ENCODE results near the gene SSTR4. TPM values are rescaled to one million over a fixed set of nuclear protein-coding genes. Genes with fewer than 3 reads are reported as not detected.
"Not testable (repeated sequence)": the region's sequence is repeated elsewhere in the genome, so short reads cannot be mapped to it uniquely, and the experiment has no call there.

The SSTR4 gene
- polyA plus RNA-seq, 3 donors: 0.11 TPM; not detected in 1

GRCh38 chr20:23018432-23018831 is 16.7 kb upstream of the SSTR4 start:
- DNase-seq (ENCODE audit: low read depth in 3 of 3, low spot score in 2 of 3): no peak

DNA sequence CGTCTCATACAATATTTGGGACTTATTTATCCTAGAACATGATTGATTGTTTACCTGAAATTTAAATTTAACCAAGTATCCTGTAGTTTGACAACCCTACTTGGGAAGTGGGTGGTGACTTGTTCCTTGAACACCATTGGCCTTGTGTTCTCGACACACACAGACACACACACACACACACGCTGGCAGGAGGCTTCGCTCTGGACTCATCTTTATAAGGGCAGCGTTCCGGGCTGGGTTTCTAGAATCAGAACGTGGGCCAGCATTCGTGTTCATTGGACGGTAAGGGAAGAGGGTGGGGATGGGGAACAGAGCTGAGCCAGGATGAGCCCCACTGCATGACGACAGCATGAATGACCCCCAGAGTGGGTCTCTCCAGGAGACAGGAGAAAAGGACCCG is 16.2 kb upstream of the SSTR4 start:
- DNase-seq (ENCODE audit: low read depth in 3 of 3, low spot score in 2 of 3): no peak

DNA sequence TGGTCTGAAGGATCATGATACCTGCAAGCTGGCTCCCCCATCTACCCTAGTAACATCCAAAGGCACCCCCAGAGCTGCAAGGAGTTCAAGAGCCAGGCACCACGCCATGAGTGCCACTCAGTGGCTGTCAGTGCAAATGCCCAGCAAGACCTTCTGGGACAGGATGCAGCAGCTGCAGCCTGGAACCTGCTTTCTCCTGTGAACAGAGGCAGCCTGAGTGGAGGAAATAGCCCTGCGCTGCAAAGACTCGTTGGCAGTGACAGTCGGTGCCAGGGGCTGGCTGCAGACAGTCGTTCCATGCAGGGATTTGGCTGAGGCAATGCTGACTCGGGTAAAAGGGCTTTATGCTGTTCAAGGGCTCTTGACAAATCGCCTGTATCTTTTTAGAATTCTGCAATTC is 15.7 kb upstream of the SSTR4 start:
- no peak for DNase-seq (ENCODE audit: low read depth in 3 of 3, low spot score in 2 of 3)

DNA sequence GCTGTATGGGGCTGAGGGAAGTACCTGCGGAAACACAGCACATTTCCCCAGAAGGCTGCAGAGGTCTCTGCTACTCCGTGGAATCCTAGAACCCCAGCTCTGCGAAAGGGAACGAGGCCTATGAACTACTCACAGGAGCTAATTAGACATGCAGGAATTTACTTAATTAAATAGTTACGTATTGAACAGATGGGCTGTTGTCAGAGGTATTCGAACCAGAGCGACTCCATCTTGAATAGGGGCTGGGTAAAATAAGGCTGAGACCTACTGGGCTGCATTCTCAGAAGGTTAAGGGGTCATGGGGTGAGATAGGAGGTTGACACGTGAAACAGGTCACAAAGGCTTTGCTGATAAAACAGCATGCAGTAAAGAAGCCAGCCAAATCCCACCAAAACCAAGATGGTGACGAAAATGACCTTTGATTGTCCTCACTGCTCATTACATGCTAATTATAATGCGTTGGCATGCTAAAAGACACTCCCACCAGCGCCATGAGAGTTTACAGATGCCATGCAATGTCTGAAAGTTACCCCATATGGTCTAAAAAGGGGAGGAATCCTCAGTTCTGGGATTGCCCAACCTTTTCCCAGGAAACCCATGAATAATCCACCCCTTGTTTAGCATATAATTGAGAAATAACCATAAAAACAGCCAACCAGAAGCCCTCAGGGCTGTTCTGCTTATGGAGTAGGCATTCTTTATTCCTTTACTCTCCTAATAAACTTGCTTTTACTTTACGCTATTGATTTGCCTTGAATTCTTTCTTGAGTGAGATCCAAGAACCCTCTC is 14.7 kb upstream of the SSTR4 start:
- no peak for DNase-seq (ENCODE audit: low read depth in 3 of 3, low spot score in 2 of 3)

- no peak for DNase-seq (ENCODE audit: low read depth in 3 of 3, low spot score in 2 of 3)
Observed at GRCh38 chr20:23021541-23021940, 13.6 kb upstream of the SSTR4 start.

GRCh38 chr20:23021951-23022350 is 13.2 kb upstream of the SSTR4 start:
- DNase-seq (ENCODE audit: low read depth in 3 of 3, low spot score in 2 of 3): no peak

DNA sequence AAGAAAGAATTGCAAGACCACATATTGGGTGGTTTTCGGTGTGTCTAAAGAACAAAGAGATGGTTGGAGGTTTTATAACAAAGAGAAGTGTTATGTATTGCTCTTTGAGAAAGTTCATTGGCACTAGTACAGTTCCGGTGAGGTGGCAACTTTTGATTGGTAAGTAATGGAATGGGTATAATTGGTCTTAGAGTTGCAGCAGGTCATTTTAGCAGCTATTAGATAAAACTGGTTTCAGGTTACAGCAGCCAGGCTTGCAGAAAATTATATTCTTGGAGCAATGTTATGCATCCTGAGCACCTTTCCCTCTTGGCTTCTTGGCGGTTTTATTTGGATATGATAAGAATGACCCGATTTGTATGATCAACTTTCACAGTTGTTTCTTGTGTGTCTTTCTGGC is 12.3 kb upstream of the SSTR4 start:
- no peak for DNase-seq (ENCODE audit: low read depth in 3 of 3, low spot score in 2 of 3)

DNA sequence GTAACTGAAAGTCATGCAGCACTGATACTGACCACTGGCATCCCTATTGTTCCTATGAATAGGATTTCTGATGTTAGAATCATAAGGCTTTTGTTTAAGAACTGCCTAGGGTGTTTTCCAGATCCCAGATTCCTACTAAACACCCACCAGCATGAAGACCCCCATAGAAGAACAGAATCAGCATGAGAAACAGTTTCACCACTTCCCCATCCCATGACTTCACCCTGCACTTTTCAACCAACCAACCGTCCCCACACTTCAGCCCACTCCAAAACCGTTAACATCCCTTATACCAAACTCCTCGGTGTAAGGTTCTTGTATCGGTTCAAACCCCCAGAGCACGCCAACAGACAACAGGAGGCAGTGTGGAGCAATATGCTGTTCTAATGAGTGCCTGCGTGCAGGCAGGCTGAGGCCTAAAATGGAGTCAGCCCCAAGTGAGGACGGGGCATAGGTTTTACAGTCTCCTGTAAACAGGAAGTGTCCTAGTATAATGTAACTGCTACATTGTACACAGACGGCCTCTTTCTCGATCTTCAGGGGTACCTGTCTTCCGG is 11.4 kb upstream of the SSTR4 start:
- no peak for DNase-seq (ENCODE audit: low read depth in 3 of 3, low spot score in 2 of 3)

GRCh38 chr20:23024701-23025100 is 10.4 kb upstream of the SSTR4 start:
- no peak for DNase-seq (ENCODE audit: low read depth in 3 of 3, low spot score in 2 of 3)

- not testable (repeated sequence) for DNase-seq (ENCODE audit: low read depth in 3 of 3, low spot score in 2 of 3)
Observed at GRCh38 chr20:23025503-23025902, 9.6 kb upstream of the SSTR4 start.

DNA sequence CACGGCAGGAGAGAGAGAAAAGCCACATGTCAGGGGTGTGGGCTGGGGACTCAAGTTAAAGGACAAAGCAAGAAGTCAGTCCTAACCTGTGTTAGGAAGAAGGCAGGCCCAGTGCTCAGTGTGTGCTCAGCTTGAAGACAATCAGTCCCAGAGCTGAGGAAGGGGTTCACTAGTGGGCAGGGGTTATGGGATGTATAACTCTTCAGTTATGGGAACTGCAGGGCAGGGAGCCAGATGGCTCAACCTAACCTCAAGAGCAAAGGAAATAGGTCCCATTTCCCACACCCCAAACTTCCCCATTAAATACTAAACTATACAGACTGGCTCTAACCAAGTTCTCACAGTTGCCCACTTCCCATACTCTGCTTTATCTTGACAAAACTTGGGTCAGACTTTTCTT is 7.4 kb upstream of the SSTR4 start:
- no peak for DNase-seq (ENCODE audit: low read depth in 3 of 3, low spot score in 2 of 3)

DNA sequence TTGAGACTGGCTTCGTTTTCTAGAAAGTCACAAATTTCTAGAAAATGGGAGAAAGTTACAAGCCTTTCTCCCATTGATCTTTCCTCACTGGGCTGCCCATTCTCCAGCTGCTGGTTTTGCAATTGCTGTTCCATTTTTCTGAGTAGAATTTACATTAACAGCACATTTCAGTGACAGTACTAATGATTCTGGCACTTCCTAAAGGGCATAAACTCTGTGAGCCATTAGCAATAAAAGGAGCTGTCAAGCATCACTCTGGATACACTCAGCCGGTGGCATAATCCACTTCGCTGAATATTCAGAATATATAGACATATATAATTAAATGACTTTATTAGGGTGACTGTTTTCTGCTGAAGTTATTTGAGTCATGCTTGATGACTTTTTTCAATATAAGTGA is 6.7 kb upstream of the SSTR4 start:
- no peak for DNase-seq (ENCODE audit: low read depth in 3 of 3, low spot score in 2 of 3)

- DNase-seq (ENCODE audit: low read depth in 3 of 3, low spot score in 2 of 3): no peak
Observed at GRCh38 chr20:23029324-23029723, 5.8 kb upstream of the SSTR4 start.

DNA sequence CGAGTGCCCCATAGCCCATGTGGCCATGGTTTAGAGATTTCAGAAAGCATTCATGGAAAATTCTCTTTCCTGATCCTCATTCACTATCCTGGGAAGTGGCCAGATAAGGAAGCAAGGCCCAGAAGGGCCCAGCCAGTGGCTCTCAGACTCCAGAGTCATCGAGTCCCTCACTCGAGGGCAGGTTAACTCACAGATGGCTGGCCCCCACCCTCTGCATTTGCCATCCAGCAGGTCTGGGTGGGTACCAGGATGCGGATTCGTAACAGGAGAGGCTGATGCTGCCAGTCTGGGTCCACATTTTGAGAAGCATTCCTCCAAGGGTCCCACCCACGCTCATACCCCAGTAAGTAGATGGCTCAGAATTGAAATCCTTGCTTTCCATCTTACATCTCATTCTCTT is 3.8 kb upstream of the SSTR4 start:
- DNase-seq (ENCODE audit: low read depth in 3 of 3, low spot score in 2 of 3): no peak

GRCh38 chr20:23032056-23032749 is 2.9 kb upstream of the SSTR4 start:
- DNase-seq (ENCODE audit: low read depth in 3 of 3, low spot score in 2 of 3): no peak

DNA sequence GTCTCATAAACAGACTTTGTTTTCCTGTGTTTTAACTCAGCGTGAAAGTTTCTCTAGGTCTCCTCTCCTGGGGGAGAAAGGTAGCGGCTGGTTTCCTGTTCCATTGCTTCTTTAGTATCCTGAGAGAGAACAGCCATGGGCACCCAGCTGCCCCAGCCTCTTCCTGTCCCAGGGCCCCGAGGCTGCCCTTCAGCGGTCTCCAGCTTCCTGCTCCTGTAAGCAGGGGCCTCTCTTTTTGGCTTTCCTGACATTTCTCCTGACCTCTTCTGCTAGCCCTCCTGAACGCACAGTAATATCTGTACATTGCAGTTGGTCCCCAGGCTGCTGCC is 2.4 kb upstream of the SSTR4 start:
- DNase-seq (ENCODE audit: low read depth in 3 of 3, low spot score in 2 of 3): no peak

DNA sequence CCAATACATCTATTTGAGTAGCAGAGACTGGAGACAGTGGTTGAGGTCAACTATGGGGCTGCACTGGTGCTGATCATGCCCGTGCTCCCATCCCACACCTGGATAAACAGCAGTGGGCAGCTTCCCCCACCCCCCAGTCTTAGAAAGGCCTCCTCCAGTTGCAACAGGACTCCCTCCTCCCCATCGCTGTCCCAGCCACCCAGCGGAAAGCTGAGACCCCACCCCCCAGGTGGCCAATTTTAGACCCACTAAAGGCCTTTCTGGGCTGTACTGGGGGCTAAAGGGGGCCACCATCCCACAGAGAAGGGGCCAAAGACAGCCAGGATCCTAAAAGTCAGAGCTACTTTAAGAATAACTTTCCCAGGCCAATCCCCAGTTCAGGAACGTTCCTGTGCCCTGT is 1.2 kb upstream of the SSTR4 start:
- DNase-seq (ENCODE audit: low read depth in 3 of 3, low spot score in 2 of 3): no peak

DNA sequence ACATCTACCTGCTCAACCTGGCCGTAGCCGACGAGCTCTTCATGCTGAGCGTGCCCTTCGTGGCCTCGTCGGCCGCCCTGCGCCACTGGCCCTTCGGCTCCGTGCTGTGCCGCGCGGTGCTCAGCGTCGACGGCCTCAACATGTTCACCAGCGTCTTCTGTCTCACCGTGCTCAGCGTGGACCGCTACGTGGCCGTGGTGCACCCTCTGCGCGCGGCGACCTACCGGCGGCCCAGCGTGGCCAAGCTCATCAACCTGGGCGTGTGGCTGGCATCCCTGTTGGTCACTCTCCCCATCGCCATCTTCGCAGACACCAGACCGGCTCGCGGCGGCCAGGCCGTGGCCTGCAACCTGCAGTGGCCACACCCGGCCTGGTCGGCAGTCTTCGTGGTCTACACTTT is 619 bp downstream of the SSTR4 start:
- no peak for DNase-seq (ENCODE audit: low read depth in 3 of 3, low spot score in 2 of 3)

DNA sequence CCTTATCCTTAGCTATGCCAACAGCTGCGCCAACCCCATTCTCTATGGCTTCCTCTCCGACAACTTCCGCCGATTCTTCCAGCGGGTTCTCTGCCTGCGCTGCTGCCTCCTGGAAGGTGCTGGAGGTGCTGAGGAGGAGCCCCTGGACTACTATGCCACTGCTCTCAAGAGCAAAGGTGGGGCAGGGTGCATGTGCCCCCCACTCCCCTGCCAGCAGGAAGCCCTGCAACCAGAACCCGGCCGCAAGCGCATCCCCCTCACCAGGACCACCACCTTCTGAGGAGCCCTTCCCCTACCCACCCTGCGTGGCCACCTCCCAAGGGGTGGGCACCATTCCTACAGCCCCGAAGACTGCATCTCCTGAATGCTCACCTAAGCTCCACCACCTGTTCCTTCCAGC is 1.3 kb downstream of the SSTR4 start:
- DNase-seq (ENCODE audit: low read depth in 3 of 3, low spot score in 2 of 3): no peak

GRCh38 chr20:23037017-23037481 is 1.9 kb downstream of the SSTR4 start:
- no peak for DNase-seq (ENCODE audit: low read depth in 3 of 3, low spot score in 2 of 3)

DNA sequence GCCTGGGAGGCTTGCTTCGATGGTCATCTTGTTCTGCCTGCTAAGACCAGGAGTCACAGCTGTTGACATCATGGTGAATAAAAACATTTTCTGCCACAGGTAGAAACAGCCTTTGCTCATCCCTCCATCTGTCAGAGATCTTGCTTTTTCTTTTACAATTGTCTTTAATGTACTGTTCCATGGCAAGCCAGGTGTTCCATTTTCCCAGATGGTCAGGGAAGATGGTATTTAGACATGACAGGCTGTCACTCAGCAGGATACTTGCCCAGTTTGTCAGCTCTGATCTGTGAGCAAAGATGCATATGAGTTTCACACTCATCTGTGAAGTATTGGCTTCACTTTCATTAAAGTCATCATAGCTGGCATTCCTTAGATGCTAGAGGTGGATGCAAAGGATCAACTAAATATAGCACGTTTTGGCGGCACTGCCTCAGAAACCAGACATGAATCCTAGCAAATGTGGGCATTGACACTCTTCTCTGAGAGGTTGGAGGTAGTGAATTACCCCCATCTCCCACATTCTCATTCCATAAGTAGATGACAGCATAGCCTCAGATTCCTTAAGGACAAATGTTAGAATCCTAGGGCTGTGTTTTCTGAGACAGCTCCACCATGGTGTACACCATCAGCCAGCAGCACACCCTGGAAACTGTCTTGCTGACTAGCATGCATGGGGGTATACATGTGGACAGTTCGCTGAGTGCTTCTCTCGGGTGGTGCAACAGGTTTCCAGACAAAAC is 4.2 kb downstream of the SSTR4 start:
- no peak for DNase-seq (ENCODE audit: low read depth in 3 of 3, low spot score in 2 of 3)

Data from right renal cortex interstitium (tissue), 3 donors.